ENCODE measurements around the gene IL18R1. TPM values are rescaled to one million over a fixed set of nuclear protein-coding genes. Genes with fewer than 3 reads are reported as not detected.

IL18R1 gene
- total and polyA plus RNA-seq, 2 experiments from 2014 or later: 1.5 to 2.1 TPM

- in situ Hi-C loops (cut with MboI): no loop called here
- no peaks in the 10 kb centered on the region for H3K36me3 ChIP-seq (ENCODE audit: low read depth)
- DNase-seq: peak; percentile 91
- no peak for TF ChIP-seq EZH2 (IDR thresholded peaks at IDR 0.05; ENCODE audit: insufficient read depth, poor library complexity, severe bottlenecking)
- TF ChIP-seq EZH2phosphoT487 (IDR thresholded peaks at IDR 0.05; ENCODE audit: insufficient read depth, low read depth): peak; percentile 95
- peak overlapping the region; percentile 31; the same call in 1 of the 2 replicates for H3K9ac ChIP-seq
- peaks cover 24% of the 10 kb centered on the region for H3K4me1 ChIP-seq (ENCODE audit: insufficient read depth)
- H3K79me2 ChIP-seq (ENCODE audit: insufficient read depth): no peaks in the 10 kb centered on the region
- peak overlapping the region; percentile 41 for H3K27ac ChIP-seq
- no peaks in the 10 kb centered on the region for H4K20me1 ChIP-seq (ENCODE audit: insufficient read depth)
- no peaks in the 10 kb centered on the region for H3K27me3 ChIP-seq (replicated peaks; ENCODE audit: insufficient read depth)
- peaks cover 21% of the 10 kb centered on the region for H3F3A ChIP-seq (ENCODE audit: insufficient read depth)
- H2AFZ ChIP-seq: no peak overlapping the region
- 10 to 16% methylated on average over 2 of the region's 2 CpGs for WGBS, 2 experiments (ENCODE audit: low coverage in 1 of 2, low lambda C conversion rate in 2 of 2, missing lambda C conversion rate in 2 of 2)
- H3K4me3 ChIP-seq: no peak overlapping the region; the same call in 1 of the 2 replicates
- peak overlapping the region; percentile 49 for H3K4me2 ChIP-seq (ENCODE audit: unreplicated experiment)
- H3K9me3 ChIP-seq (ENCODE audit: low read depth): no peaks in the 10 kb centered on the region
- H3K9me2 ChIP-seq (ENCODE audit: insufficient read depth): no peaks in the 10 kb centered on the region
These were observed 42.6 kb upstream of the IL18R1 start for GRCh38 chr2:102313025-102313424.

- no peak for TF ChIP-seq EZH2phosphoT487 (IDR thresholded peaks at IDR 0.05; ENCODE audit: insufficient read depth, low read depth)
- no peak for TF ChIP-seq EZH2 (IDR thresholded peaks at IDR 0.05; ENCODE audit: insufficient read depth, poor library complexity, severe bottlenecking)
- peaks cover 24% of the 10 kb centered on the region for H3K4me1 ChIP-seq (ENCODE audit: insufficient read depth)
- H4K20me1 ChIP-seq (ENCODE audit: insufficient read depth): no peaks in the 10 kb centered on the region
- H3K4me2 ChIP-seq (ENCODE audit: unreplicated experiment): peak overlapping the region; percentile 47
- in situ Hi-C loops (cut with MboI): no loop called here
- no peak for DNase-seq
- WGBS, 2 experiments (ENCODE audit: low coverage in 1 of 2, low lambda C conversion rate in 2 of 2, missing lambda C conversion rate in 2 of 2): 83 to 85% methylated on average over 8 of the region's 8 CpGs
- no peak overlapping the region; the same call in 1 of the 2 replicates for H3K4me3 ChIP-seq
- peaks cover 21% of the 10 kb centered on the region for H3F3A ChIP-seq (ENCODE audit: insufficient read depth)
- H3K9ac ChIP-seq: peak overlapping the region; percentile 31; the same call in 1 of the 2 replicates
- no peaks in the 10 kb centered on the region for H3K36me3 ChIP-seq (ENCODE audit: low read depth)
- no peaks in the 10 kb centered on the region for H3K27me3 ChIP-seq (replicated peaks; ENCODE audit: insufficient read depth)
- H2AFZ ChIP-seq: no peak overlapping the region
- H3K27ac ChIP-seq: peak overlapping the region; percentile 41
- no peaks in the 10 kb centered on the region for H3K79me2 ChIP-seq (ENCODE audit: insufficient read depth)
- H3K9me3 ChIP-seq (ENCODE audit: low read depth): no peaks in the 10 kb centered on the region
- H3K9me2 ChIP-seq (ENCODE audit: insufficient read depth): no peaks in the 10 kb centered on the region
These were observed 42.1 kb upstream of the IL18R1 start for GRCh38 chr2:102313471-102313870.

- H3K79me2 ChIP-seq (ENCODE audit: insufficient read depth): no peaks in the 10 kb centered on the region
- 0 out of 2 replicates have a peak, but pooled peaks have one; percentile 73 for TF ChIP-seq EZH2phosphoT487 (IDR thresholded peaks at IDR 0.05; ENCODE audit: insufficient read depth, low read depth)
- no peak for TF ChIP-seq EZH2 (IDR thresholded peaks at IDR 0.05; ENCODE audit: insufficient read depth, poor library complexity, severe bottlenecking)
- H2AFZ ChIP-seq: no peak overlapping the region
- peak overlapping the region; percentile 31; the same call in 1 of the 2 replicates for H3K9ac ChIP-seq
- H3K27ac ChIP-seq: peak overlapping the region; percentile 41
- no peaks in the 10 kb centered on the region for H3K9me3 ChIP-seq (ENCODE audit: low read depth)
- peaks cover 21% of the 10 kb centered on the region for H3F3A ChIP-seq (ENCODE audit: insufficient read depth)
- no peaks in the 10 kb centered on the region for H3K36me3 ChIP-seq (ENCODE audit: low read depth)
- H3K27me3 ChIP-seq (replicated peaks; ENCODE audit: insufficient read depth): no peaks in the 10 kb centered on the region
- H3K9me2 ChIP-seq (ENCODE audit: insufficient read depth): no peaks in the 10 kb centered on the region
- peaks cover 24% of the 10 kb centered on the region for H3K4me1 ChIP-seq (ENCODE audit: insufficient read depth)
- no peak overlapping the region for H3K4me2 ChIP-seq (ENCODE audit: unreplicated experiment)
- H3K4me3 ChIP-seq: no peak overlapping the region
- WGBS, 2 experiments (ENCODE audit: low coverage in 1 of 2, low lambda C conversion rate in 2 of 2, missing lambda C conversion rate in 2 of 2): 36 to 40% methylated on average over 3 of the region's 3 CpGs
- H4K20me1 ChIP-seq (ENCODE audit: insufficient read depth): no peaks in the 10 kb centered on the region
- in situ Hi-C loops (cut with MboI): no loop called here
- peak; percentile 58 for DNase-seq
These were observed 41.6 kb upstream of the IL18R1 start for GRCh38 chr2:102313950-102314349.

GRCh38 chr2:102315921-102316320 lies 39.7 kb upstream of the IL18R1 start:
- no peak overlapping the region for H3K9ac ChIP-seq
- no peak for DNase-seq
- H3K9me2 ChIP-seq (ENCODE audit: insufficient read depth): no peaks in the 10 kb centered on the region
- no peaks in the 10 kb centered on the region for H3K9me3 ChIP-seq (ENCODE audit: low read depth)
- no peak overlapping the region for H3K4me3 ChIP-seq
- no peak overlapping the region for H3K27ac ChIP-seq
- H3K36me3 ChIP-seq (ENCODE audit: low read depth): no peaks in the 10 kb centered on the region
- TF ChIP-seq EZH2phosphoT487 (IDR thresholded peaks at IDR 0.05; ENCODE audit: insufficient read depth, low read depth) (no peak), EZH2 (IDR thresholded peaks at IDR 0.05; ENCODE audit: insufficient read depth, poor library complexity, severe bottlenecking) (no peak)
- in situ Hi-C loops (cut with MboI): no loop called here
- peaks cover 24% of the 10 kb centered on the region for H3K4me1 ChIP-seq (ENCODE audit: insufficient read depth)
- no peaks in the 10 kb centered on the region for H3K79me2 ChIP-seq (ENCODE audit: insufficient read depth)
- H3K4me2 ChIP-seq (ENCODE audit: unreplicated experiment): no peak overlapping the region
- no peaks in the 10 kb centered on the region for H4K20me1 ChIP-seq (ENCODE audit: insufficient read depth)
- no peak overlapping the region for H2AFZ ChIP-seq
- no peaks in the 10 kb centered on the region; the same call in 1 of the 2 replicates for H3K27me3 ChIP-seq (replicated peaks; ENCODE audit: insufficient read depth)
- 77 to 83% methylated on average over 2 of the region's 2 CpGs for WGBS, 2 experiments (ENCODE audit: low coverage in 1 of 2, low lambda C conversion rate in 2 of 2, missing lambda C conversion rate in 2 of 2)
- peaks cover 21% of the 10 kb centered on the region for H3F3A ChIP-seq (ENCODE audit: insufficient read depth)
